Germinal center (tissue), 1 donor: Measurements from ENCODE around the gene RPL3.

Source experiments
- DNase-seq: peaks from one replicate; pipeline ENCODE4 v3.0.0; 2012; ENCODE audit warnings: mixed read lengths, low spot score

The RPL3 gene

DNA sequence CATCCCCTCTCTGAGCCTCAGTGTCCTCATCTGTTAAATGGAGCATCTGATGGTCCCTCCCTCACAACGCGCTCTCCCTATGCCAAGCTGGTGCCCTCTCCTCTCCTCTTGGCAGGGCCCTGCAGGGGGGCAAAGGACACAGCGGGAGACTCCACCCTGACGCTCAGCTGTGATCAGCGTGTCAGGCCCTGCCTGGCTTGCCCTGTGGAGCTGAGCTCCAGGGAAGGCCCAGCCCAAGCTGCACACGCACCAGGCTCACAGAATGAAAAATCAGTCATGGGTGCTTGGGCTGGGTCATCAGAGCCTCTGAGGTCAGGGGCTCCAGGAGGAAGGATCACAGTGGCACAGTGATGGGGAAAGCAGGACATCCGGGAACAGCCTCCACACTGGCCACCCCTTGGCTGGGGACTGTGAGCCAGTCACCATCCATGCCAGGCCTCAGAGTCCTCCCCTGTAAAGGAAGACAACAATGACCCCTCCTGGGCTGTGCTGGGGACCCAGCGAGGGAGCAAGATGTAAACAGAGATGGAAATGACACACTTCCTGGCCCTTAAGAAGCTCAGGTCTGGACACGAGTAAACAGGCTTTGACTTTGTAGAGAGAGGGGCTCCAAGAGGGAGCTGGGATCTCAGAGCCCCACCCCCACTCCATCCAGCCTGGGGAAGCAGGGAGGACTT is 36.6 kb downstream of the RPL3 start:
- no peak for DNase-seq

DNA sequence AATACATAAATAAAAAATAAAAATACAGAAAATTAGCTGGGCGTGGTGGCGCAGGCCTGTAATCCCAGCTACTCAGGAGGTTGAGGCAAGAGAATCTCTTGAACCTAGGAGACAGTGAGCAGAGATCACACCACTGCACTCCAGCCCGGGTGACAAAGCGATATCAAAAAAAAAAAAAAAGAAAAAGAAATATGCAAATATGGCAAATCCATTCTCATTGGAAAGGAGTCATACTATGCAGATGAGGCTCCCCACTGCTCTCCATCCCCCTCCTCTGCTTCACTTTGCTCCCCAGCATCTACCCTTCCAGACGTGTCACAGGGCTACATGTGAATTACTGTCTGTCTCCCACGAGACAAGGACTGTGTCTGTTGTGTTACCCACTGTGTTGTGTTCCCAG is 38.3 kb downstream of the RPL3 start:
- no peak for DNase-seq

DNA sequence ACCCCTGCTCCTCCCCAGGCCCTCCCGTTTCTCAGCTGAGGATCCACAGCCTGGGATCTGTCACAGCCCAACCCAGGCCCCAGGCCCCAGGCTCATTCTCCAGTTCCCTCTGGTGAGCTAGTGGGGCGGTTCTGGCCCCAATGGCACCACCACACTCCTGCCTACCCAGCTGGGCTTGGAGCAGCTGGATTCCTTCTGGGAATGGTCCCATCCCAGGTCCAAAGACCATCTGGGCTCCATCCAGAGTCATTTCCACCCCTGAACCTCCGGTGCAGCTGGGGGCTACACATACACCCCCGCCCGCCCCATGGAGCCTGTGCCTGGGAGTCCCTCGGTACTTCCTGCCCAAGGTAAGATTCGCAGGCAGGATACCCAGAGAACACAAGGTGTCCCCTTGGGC is 39.2 kb downstream of the RPL3 start:
- DNase-seq: no peak

DNA sequence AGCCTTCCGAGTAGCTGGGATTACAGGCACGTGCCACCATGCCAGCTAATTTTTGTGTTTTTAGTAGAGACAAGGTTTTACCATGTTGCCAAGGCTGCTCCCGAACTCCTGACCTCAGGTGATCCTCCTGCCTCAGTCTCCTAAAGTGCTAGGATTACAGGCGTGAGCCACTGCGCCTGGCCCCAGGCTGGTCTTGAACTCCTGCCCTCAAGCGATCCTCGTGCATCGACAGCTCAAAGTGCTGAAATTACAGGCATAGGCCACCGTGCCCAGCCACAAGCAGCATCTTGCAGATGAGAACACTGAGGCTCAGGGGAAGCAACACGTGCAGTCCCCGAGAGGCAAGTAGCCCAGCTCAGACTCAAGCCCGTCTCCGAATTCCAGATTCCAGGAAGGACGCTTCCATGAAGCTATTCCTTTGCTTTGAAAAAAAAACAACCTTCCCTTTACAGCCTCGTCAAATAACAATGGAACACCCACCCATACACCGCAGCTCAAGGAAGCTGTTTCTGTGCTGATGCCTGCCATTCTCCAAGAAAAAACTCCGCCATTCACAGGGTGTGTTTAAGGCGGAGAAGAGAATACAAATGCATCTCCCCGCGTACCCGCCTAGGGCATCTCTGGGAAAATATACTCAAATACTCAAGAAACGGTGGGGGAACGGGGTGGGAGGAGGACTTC is 40.1 kb downstream of the RPL3 start:
- DNase-seq: no peak

DNA sequence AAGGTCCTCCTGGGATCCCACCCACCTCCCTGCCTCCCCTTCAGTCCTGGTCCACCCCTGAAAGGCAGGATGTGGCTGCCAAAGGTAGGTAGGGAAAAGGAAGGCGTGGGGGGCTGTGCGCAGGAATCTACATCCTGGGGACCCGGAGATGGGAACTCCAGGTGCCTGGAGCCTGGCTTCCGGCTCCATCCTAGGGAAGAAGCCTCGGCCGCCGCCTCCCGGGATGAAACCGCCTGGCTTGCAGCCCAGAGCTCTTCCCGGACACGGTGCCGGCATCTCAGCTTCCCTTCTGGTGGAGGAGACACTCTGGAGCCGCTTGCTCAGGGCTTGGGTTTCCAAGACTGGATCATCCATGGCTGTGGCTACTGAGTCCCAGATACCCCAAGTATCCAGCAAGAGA is 41.4 kb downstream of the RPL3 start:
- no peak for DNase-seq

DNA sequence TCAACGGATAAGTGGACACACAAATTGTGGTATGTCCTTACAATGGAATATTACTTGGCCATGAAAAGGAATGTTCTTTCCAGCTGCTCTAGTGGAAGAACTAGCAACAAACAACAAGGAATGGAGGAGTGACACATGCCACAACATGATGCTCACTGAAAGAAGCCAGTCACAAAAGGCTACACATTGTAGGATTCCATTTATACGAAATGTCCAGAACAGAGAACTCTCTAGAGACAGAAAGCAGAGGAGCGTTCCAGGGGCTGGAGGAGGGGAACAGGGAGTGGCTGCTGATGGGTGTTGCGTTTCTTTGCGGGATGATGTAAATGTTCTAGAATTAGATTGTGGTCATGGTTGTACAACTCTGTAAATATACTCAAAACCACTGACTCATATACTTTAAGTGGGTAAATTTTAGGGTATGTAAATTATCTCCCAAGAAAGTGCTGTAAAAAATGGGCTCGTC is 42.2 kb downstream of the RPL3 start:
- no peak for DNase-seq

DNA sequence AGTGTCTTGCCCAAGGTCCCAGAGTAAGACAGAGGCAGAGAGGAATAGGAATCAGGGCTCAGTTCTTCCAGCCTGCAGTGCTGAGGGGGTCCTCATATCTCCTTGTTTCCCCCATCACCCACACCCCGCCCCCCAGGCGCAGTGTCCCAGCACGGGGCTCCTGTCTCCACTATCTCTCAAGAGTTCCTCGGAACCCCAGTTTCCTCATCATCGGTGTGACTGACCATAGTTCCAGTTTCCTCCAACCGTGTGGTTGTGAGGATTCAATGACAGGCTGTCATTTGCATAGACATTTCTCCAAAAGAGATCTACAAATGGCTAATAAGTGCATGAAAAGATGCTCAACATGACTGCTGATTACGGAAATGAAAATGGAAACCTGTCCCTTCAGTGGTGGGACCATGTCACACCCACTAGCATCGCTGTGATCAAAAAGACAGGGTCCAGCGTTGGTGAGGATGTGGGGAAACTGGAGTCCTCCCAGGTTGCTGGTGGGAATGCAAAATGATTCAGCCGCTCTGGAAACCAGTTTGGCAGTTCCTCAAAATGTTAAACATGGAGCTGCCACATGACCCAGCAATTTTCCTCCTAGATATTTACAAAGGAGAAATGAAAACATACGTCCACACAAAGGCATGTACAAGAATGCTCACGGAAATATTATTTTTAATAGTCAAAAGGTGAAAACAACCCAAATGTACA is 42.8 kb downstream of the RPL3 start:
- DNase-seq: no peak

DNA sequence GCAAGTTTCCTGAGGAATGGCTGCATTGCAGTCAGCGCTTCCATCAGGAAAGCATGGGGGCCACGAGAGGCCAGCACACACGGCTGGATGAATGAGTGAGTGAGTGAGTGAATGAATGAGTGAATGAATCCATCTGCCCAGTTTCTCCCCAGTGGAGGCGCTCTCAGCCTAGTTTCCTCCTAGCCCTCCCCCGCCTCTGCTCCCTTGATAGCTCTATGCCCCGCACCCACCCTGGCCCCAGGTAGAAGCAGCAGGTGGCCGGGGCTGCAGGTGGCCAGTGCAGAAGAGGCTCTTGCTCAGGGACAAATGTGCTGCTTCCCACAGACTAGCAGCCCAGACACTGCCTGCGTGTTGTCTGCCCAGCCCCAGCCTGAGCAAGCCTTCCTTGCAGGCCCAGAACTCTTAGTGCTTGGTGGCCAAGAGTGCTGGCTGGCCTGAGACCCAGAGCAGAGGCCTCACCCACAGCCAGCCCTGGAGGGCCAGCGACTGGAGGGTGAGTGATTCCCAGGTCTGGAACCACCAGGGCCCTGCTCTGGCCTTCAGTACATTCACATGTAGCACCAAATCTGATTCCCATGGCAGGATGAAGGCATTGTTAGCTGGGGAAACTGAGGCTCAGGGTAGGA is 43.5 kb downstream of the RPL3 start:
- no peak for DNase-seq

DNA sequence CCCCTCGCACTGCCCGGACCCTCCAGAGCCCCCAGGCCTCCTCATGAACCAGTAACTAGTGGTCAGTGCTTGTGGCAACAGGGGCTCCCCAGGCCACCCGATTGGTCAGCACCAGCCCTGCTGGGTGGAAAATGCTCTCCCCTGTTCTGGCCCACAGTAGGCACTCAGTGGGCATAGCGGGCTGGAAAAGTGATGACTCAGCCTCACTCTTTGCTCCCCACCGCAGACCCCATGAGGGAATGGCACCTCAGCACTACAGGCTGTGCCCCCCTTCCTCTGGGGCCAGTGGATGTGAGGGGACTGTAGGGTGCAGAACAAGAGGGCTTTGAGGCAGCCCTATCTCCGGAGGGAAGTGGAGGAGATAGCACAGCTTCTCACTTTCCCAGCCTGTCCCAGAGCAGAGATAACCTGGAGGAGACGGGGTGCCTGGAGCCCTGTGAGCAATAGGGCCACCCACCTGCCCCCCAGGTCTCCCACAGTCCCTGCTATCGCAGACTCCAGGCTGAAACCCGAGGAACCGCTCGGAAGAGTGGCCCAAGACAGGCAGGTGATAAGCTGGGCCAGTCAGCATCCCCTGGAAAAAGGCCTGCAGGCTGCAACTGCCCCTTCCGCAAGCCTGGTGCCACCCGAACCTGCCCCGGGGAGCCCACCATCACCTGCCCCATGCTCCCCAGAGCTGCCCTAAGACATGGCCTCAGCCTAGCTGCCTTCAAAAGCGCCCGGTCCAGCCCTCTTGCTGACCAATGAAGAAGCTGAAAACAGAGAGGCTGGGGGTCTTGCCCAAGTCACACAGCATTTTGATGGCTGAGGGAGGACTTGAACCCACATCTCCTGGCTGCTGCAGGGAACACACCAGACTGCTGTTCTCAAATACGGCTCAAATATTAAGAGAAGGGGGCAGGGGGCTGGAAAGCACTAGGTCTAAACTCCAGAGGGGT is 45.2 kb downstream of the RPL3 start:
- no peak for DNase-seq

DNA sequence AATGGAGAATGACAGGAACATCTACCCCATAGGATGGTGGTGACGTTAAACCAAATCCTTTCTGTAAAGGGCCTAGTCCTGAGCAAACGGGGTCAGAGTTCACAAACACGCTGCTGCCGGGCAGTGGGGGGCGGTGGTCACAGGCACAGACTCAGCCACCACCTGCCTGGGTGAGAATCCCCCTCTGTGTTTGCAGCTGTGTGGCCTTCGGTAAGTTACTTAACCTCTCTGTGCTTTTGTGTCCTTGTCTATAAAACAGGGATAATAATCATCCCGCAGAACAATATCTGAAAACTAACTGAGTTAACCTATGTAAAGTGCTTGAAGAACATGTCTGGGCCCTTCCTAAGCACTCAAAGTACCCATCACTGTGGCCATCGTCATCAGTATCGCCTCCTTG is 48.6 kb downstream of the RPL3 start:
- no peak for DNase-seq

DNA sequence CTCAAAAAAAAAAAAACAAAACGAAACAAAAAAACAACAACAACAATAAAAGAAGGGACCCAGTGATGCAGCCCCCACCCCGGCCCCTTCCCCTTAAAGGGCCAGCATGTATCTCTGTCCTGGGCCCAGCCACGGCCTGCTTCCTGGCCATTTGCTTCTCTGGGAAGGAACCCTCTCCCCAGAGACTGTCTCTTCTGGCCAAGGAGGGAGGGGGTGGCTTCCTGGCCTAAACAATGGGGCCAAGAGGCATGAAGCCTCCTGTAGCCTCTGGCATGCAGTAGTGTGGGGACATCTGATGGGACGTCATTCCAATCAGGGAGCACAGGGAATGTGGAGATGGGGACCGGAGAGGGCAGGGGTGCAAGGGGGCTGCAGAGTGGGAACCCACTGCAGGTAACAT is 49.1 kb downstream of the RPL3 start:
- no peak for DNase-seq

DNA sequence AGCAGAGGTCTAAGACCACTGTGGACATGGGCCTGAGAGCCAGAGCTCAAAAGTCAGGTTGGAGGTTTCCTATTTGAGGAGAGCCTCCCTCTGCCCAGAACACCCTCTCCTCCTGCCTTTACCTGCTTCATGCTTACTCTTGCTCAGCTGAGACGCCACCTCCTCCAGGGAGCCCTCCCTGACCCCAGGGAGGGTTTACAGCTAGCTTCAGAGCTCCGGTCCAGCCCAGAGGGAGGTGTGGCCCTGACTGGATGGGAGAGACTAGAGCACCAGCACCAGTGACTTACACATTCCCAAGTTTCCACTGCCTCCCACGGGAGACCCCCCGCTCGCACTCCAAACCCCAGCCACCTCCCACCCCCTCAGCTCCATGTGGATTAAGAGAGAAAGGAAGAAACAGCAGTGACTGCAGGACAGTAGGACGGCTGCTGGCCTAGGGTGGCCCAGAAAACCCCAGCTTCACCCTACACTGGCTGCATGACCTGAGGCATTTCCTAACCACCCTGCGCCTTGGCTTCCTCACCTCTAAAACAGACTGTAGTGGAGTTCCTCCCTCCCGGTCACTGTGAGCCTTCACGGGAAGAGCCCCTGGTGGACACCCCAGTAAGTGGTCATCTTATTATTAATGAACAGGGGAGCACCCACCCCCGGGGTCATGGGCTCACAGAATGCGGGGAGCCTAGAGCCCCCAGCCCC is 50.2 kb downstream of the RPL3 start:
- no peak for DNase-seq

DNA sequence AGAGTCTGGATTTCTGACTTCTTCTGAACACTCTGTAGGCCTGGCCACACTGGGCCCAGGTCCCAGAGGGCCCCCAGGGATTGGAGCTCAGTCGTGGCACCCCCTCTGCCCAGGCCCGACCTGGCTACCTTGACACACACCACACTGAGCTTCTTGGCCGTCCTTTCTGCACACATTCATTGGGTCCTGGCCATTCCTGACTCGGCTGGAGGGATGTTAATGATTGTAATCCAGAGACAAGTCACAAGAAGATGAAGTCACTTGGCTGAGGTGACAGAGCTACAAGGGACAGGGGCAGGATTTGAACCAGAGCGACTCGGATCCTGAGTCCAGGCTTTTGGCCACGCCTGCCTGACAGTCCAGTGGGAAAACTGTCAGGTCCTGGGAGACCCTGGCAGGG is 50.8 kb downstream of the RPL3 start:
- no peak for DNase-seq

DNA sequence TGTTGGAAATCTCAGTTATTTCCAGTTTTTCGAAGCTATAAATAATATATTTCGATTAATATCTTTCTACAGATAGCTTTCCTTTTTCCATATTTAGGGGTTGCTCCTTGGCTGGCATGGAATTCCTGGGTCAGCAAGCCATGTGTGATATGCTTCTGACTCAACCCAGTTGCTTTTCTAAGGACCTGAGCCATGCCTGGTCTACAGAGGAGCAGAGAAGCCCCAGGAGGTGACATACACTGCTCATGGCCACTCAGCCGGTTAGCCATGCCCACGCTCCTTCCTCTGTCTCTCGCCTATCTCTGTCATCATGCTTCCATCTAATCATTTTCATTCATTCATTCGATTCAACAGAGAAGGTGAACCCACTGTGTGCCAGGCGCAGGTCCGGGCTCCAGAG is 51.4 kb downstream of the RPL3 start:
- DNase-seq: no peak

DNA sequence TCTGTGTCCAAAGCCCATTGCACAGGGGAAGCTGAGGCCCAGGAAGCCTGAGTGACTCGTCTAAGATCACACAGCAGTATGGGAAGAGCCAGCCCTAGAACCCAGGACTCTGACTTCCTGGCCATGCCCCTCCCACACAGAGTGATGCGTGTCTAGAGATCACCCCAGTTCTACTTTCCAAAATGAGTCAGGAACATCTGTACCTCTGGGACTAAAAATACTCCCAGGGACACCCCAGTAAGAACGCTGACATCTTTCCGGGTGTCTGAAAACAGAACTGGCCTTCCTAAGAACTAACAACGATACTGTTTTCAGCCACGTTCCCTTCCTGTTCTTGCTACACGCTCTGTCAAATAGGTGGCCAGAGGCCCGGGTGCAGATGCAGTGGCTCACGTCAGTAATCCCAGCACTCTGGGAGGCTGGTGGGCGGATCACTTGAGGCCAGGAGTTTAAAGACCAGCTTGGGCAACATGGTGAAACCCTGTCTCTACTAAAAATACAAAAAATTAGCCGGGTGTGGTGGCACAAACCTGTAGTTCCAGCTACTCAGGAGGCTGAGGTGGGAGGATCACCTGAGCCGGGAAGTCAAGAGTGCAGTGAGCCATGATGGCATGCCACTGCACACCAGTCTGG is 52.9 kb downstream of the RPL3 start:
- DNase-seq: no peak

DNA sequence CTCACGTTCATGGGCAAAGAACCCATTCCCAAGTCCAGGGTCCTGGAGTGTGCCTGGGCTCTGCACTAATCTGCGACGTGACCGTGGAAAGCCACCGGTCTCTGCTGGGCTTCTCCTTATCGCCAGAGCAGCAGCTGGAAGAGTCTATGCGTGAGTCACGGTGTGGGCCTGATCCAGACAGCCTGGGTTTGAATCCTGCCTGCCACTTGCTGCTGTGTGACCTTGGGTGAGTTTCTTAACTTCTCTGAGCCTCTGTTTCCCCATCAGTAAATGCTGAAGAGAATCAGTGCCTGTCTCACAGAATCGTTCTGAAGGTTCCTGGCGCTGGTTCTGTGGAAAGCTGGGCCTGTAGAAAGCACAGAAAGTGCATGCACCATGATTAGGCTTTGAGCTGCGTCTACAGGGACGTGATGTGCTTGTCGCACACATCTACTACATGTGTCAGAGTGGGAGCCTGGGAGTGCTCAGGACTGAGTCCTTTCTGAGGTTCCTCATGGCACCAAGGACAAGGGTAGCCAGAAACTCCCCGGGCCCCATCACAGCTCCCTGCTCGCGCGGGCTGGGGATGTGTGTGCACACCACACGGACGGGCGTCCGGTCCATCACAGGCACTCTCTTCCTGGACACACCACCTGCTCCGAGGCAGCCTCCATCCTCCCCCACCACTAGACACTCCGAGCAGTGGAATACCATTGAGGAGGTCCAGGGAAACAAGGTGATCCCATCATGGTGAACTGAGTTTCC is 54.1 kb downstream of the RPL3 start:
- DNase-seq: no peak

DNA sequence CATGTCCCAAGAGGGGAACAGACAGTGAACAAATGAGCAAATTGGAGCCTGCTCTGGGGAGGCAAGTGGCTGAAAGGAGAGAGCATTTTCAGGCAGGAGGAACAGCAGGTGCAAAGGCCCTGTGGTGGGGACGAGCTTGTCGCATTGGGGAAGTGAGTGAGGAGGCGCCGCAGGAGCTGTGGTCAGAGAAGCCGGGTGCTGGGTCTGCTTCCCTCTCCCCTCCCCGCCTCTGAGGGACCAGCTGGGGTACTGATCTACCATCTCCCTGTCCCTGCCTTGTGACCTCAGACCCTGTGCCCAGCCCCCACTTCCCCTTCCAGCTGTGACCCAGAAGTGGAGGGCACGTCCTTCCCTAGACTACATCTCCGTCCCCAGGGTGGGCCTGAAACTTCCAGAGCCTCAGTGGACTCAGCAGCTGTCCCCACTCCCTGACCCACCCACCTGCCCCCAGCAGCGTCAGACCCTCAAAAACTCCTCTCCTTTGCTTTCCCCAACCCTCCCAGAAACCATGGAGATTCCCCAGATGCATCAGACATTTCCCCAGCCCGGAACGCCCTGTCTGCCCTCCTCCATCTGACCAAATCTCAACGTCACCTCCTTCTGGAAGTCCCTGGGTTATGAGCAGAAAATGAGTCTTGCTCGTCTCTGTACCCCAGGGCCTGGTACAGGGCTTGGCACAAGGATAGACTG is 54.9 kb downstream of the RPL3 start:
- DNase-seq: no peak

DNA sequence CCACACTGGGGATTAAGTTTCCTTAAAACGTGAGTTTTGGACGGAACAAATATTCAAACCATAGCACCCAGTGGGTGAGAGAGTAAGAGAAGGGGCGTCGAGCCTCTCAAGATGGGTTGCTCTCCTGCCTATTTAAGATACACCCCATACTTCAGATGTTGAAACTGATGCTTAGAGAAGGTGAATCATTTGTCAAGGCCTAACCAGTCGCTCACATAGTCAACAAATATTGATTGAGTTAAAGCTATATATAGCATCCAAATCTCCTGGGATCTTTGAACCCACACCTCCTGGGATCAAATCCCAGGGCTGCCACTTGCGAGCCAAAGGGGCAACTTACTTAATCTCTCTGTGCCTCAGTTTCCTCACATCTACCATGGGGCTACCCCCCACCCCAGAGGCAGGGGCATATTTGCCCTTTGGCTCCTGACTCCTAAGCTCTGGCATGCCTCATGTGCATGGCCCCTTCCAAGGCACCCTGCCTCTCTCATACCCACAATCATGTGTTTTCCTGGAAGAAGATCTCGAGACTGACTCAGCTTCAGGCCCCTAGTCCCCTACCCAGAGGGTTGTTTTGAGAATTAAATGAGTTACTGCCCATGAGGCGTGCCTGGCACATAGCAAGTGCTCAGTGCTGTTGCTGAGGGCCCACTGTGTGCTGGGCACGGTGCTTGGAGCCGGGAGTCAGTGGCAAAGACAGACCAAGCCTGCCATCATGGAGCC is 55.6 kb downstream of the RPL3 start:
- DNase-seq: no peak
